ENCODE results near the gene IRS1.
A peak's percentile ranks its signal among the peaks of the same experiment; 100 is the strongest.
"Not testable (repeated sequence)": the region's sequence is repeated elsewhere in the genome, so short reads cannot be mapped to it uniquely, and the experiment has no call there.

The IRS1 gene

GRCh38 chr2:226835420-226835795 is 35.8 kb upstream of the IRS1 start:
- Mint-ChIP-seq H3K27ac (peak overlapping the region; percentile 100), H3K27me3 (no peaks in the 10 kb centered on the region), H3K36me3 (peaks cover 20% of the 10 kb centered on the region), H3K4me3 (peak overlapping the region; percentile 96), H3K4me1 (peaks cover 67% of the 10 kb centered on the region), H3K9me3 (peaks cover 6% of the 10 kb centered on the region)

GRCh38 chr2:226834880-226835279 is 35.3 kb upstream of the IRS1 start:
- Mint-ChIP-seq H3K36me3 (peaks cover 17% of the 10 kb centered on the region), H3K4me3 (peak overlapping the region; percentile 96), H3K27ac (peak overlapping the region; percentile 51), H3K4me1 (peaks cover 62% of the 10 kb centered on the region)
- H3K9me3 Mint-ChIP-seq, H3K27me3 Mint-ChIP-seq: not testable (repeated sequence)

GRCh38 chr2:226832061-226832460 is 32.4 kb upstream of the IRS1 start:
- no peaks in the 10 kb centered on the region for H3K27me3 Mint-ChIP-seq
- H3K27ac Mint-ChIP-seq = peak overlapping the region; percentile 85

GRCh38 chr2:226831266-226831665 is 31.6 kb upstream of the IRS1 start:
- Mint-ChIP-seq H3K4me3 (no peak overlapping the region), H3K4me1 (peaks cover 41% of the 10 kb centered on the region), H3K27me3 (no peaks in the 10 kb centered on the region), H3K27ac (no peak overlapping the region), H3K9me3 (peaks cover 6% of the 10 kb centered on the region), H3K36me3 (peaks cover 12% of the 10 kb centered on the region)

More at GRCh38 chr2:226832061-226832460, 32.4 kb upstream of the IRS1 start:
- H3K9me3 Mint-ChIP-seq = peaks cover 6% of the 10 kb centered on the region
- H3K36me3 Mint-ChIP-seq = peaks cover 13% of the 10 kb centered on the region
- peaks cover 46% of the 10 kb centered on the region for H3K4me1 Mint-ChIP-seq
- peak overlapping the region; percentile 23 for H3K4me3 Mint-ChIP-seq

GRCh38 chr2:226829721-226830631 is 30.4 kb upstream of the IRS1 start:
- Mint-ChIP-seq H3K27me3 (no peaks in the 10 kb centered on the region), H3K36me3 (peaks cover 12% of the 10 kb centered on the region), H3K9me3 (peaks cover 6% of the 10 kb centered on the region), H3K4me1 (peaks cover 41% of the 10 kb centered on the region), H3K4me3 (no peak overlapping the region), H3K27ac (peak overlapping the region; percentile 87)

- Mint-ChIP-seq H3K27ac (peak overlapping the region; percentile 14), H3K36me3 (peaks cover 10% of the 10 kb centered on the region), H3K27me3 (no peaks in the 10 kb centered on the region), H3K4me1 (peaks cover 28% of the 10 kb centered on the region), H3K4me3 (no peak overlapping the region), H3K9me3 (peaks cover 6% of the 10 kb centered on the region)
These were observed 28.6 kb upstream of the IRS1 start for GRCh38 chr2:226828191-226828590.

GRCh38 chr2:226825056-226825455 is 25.4 kb upstream of the IRS1 start:
- H3K27ac Mint-ChIP-seq = no peak overlapping the region
- H3K36me3 Mint-ChIP-seq = peaks cover 2% of the 10 kb centered on the region
- peaks cover under 1% of the 10 kb centered on the region for H3K27me3 Mint-ChIP-seq
- H3K4me3 Mint-ChIP-seq = no peak overlapping the region
- H3K9me3 Mint-ChIP-seq = no peaks in the 10 kb centered on the region
- peaks cover 13% of the 10 kb centered on the region for H3K4me1 Mint-ChIP-seq

GRCh38 chr2:226818930-226819329 is 19.3 kb upstream of the IRS1 start:
- Mint-ChIP-seq H3K9me3 (no peaks in the 10 kb centered on the region), H3K4me1 (no peaks in the 10 kb centered on the region), H3K27ac (no peak overlapping the region), H3K36me3 (peaks cover 2% of the 10 kb centered on the region), H3K4me3 (no peak overlapping the region), H3K27me3 (peaks cover 6% of the 10 kb centered on the region)

- Mint-ChIP-seq H3K9me3 (peaks cover 4% of the 10 kb centered on the region), H3K27ac (no peak overlapping the region), H3K36me3 (no peaks in the 10 kb centered on the region), H3K4me1 (no peaks in the 10 kb centered on the region), H3K27me3 (peaks cover 30% of the 10 kb centered on the region), H3K4me3 (no peak overlapping the region)
These were observed 13.6 kb upstream of the IRS1 start for GRCh38 chr2:226813148-226813701.

GRCh38 chr2:226803410-226803809 is 3.8 kb upstream of the IRS1 start:
- no peak overlapping the region for H3K4me3 Mint-ChIP-seq
- H3K27ac Mint-ChIP-seq = no peak overlapping the region
- no peaks in the 10 kb centered on the region for H3K36me3 Mint-ChIP-seq
- H3K27me3 Mint-ChIP-seq = peaks cover 13% of the 10 kb centered on the region
- H3K4me1 Mint-ChIP-seq = peaks cover 24% of the 10 kb centered on the region
- no peaks in the 10 kb centered on the region for H3K9me3 Mint-ChIP-seq

GRCh38 chr2:226802573-226802972 is 3.0 kb upstream of the IRS1 start:
- Mint-ChIP-seq H3K27me3 (peaks cover 9% of the 10 kb centered on the region), H3K27ac (no peak overlapping the region), H3K9me3 (no peaks in the 10 kb centered on the region), H3K4me3 (peak overlapping the region; percentile 37), H3K4me1 (peaks cover 24% of the 10 kb centered on the region), H3K36me3 (no peaks in the 10 kb centered on the region)

- H3K4me1 Mint-ChIP-seq = peaks cover 36% of the 10 kb centered on the region
- no peaks in the 10 kb centered on the region for H3K36me3 Mint-ChIP-seq
- no peaks in the 10 kb centered on the region for H3K9me3 Mint-ChIP-seq
- peaks cover 3% of the 10 kb centered on the region for H3K27me3 Mint-ChIP-seq
- H3K27ac Mint-ChIP-seq = peak overlapping the region; percentile 68
- H3K4me3 Mint-ChIP-seq = peak overlapping the region; percentile 88
These were observed 1.5 kb upstream of the IRS1 start for GRCh38 chr2:226800941-226801784.

GRCh38 chr2:226799976-226800940 is 638 bp upstream of the IRS1 start:
- Mint-ChIP-seq H3K4me3 (peak overlapping the region; percentile 88), H3K9me3 (no peaks in the 10 kb centered on the region), H3K27ac (peak overlapping the region; percentile 68), H3K36me3 (no peaks in the 10 kb centered on the region), H3K27me3 (peaks cover 2% of the 10 kb centered on the region), H3K4me1 (peaks cover 39% of the 10 kb centered on the region)

GRCh38 chr2:226798422-226799210 is 1.0 kb downstream of the IRS1 start:
- H3K4me1 Mint-ChIP-seq = peaks cover 52% of the 10 kb centered on the region
- no peaks in the 10 kb centered on the region for H3K36me3 Mint-ChIP-seq
- no peaks in the 10 kb centered on the region for H3K27me3 Mint-ChIP-seq
- peak overlapping the region; percentile 87 for H3K4me3 Mint-ChIP-seq
- H3K9me3 Mint-ChIP-seq = no peaks in the 10 kb centered on the region
- H3K27ac Mint-ChIP-seq = peak overlapping the region; percentile 41

All from activated naive CD4-positive, alpha-beta T cell treated with anti-CD3 and anti-CD28 coated beads, Interleukin-2, amount 50 U/mL, for 24 hours (primary cell).